Gastrocnemius medialis (tissue), 4 donors: Measurements from ENCODE around the gene AP4M1.

Experiments used
- POLR2A ChIP-seq, 2 donors: fragments of 450-650 bp; IDR thresholded peaks; one replicate each; pipeline ENCODE4 v1.6.1; 2017; ENCODE audit warnings: antibody characterized with exemption in 2 of 2, mild to moderate bottlenecking in 2 of 2, moderate library complexity in 2 of 2
- TF ChIP-seq, protein P1 (sequence below), 5 experiments: fragments of 450-650 bp in 3 of 5; fragments of 200-600 bp in 2 of 5; sonication (generic) in 2 of 5; IDR thresholded peaks in 4 of 5; conservative IDR thresholded peaks in 1 of 5; 1 replicate in 4 of 5; 2 replicates in 1 of 5; pipeline ENCODE4 v1.5.1; 2016 to 2019; ENCODE audit warnings: antibody characterized with exemption in 5 of 5, mild to moderate bottlenecking in 3 of 5, moderate library complexity in 3 of 5

DNA sequence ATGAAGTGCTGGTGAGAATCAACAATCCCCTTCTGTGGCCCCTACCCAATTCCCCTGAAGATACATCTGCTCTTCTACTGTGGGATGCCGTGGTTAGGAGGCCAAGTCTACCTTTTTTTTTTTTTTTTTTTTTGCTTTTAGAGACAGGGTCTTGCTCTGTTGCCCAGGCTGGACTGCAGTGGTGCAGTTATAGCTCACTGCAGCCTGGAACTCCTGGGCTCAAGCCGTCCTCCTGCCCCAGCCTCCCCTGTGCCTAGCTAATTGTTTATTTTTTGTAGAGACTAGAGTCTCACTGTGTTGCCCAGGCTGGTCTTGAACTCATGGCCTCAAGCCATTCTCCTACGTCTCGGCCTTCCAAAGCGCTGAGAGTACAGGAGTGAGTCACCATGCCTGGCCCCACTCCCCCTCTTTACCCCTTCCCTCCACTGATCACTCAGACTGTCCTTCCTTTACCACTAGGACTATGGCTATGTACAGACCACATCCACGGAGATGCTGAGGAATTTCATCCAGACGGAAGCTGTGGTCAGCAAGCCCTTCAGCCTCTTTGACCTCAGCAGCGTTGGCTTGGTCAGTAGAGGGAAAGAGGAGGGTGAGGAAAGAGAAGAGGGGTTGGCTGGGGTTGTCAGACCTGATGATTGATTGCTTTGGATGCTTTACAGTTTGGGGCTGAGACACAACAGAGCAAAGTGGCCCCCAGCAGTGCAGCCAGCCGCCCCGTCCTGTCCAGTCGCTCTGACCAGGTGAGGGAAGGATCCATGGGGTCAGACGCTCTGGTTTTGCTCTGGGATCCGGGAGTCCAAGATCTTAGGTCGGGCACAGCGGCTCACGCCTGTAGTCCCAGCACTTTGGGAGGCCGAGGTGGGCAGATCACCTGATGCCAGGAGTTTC lies 1.8 kb downstream of the AP4M1 start:
- TF ChIP-seq, protein P1, sequence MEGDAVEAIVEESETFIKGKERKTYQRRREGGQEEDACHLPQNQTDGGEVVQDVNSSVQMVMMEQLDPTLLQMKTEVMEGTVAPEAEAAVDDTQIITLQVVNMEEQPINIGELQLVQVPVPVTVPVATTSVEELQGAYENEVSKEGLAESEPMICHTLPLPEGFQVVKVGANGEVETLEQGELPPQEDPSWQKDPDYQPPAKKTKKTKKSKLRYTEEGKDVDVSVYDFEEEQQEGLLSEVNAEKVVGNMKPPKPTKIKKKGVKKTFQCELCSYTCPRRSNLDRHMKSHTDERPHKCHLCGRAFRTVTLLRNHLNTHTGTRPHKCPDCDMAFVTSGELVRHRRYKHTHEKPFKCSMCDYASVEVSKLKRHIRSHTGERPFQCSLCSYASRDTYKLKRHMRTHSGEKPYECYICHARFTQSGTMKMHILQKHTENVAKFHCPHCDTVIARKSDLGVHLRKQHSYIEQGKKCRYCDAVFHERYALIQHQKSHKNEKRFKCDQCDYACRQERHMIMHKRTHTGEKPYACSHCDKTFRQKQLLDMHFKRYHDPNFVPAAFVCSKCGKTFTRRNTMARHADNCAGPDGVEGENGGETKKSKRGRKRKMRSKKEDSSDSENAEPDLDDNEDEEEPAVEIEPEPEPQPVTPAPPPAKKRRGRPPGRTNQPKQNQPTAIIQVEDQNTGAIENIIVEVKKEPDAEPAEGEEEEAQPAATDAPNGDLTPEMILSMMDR (IDR thresholded peaks at IDR 0.05 in 4 of 5, conservative IDR thresholded peaks at IDR 0.05 in 1 of 5): no peak
- no peak for TF ChIP-seq POLR2A (IDR thresholded peaks at IDR 0.05)
